Measurements from ENCODE around the gene FYN. TPM values are rescaled to one million over a fixed set of nuclear protein-coding genes. Genes with fewer than 3 reads are reported as not detected.

Gene FYN
- total RNA-seq, 2 donors from 2014 or later, result 55.5 to 72.5 TPM

DNA sequence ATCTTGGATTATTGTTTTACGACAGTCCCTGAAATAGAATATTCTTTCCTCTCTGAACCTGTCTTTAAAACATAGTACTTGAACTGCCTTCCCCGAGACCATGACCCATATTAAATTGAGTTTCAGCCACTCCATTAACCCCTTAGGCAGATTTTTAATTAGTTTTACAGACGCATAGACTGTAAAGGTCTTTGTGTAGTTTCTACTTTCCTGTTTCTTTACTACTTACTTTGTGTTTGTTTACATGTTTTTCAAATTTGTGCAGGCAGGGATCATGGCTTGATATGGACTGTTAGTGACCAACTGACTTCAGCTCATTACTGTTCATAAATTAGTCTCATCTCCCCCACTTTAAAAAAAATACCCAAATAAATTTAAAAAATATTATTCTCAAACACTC lies 53.8 kb downstream of the FYN start:
- H3K4me3 ChIP-seq, result no peak overlapping the region
- DNase-seq (ENCODE audit: low spot score) (no peak), ATAC-seq (ENCODE audit: insufficient number of reproducible peaks, low FRiP score, low read depth) (no peak)
- no peaks in the 10 kb centered on the region for H3K27me3 ChIP-seq (replicated peaks; ENCODE audit: insufficient read depth)
- no peak for TF ChIP-seq CTCF (IDR thresholded peaks at IDR 0.05)
- no peaks in the 10 kb centered on the region for H3K36me3 ChIP-seq
- peaks cover 5 to 18% of the 10 kb centered on the region in 2 donors for H3K4me1 ChIP-seq (ENCODE audit: control insufficient read depth in 1 of 2, low read depth in 2 of 2)
- H3K27ac ChIP-seq, result no peak overlapping the region
- H3K9me3 ChIP-seq, result no peaks in the 10 kb centered on the region

- ATAC-seq (ENCODE audit: insufficient number of reproducible peaks, low FRiP score, low read depth), result no peak
- no peaks in the 10 kb centered on the region for H3K27me3 ChIP-seq (replicated peaks; ENCODE audit: insufficient read depth)
- H3K4me1 ChIP-seq (ENCODE audit: control insufficient read depth in 1 of 2, low read depth in 2 of 2), result peaks cover 4 to 10% of the 10 kb centered on the region in 2 donors
- TF ChIP-seq CTCF (IDR thresholded peaks at IDR 0.05), result no peak
- no peaks in the 10 kb centered on the region for H3K36me3 ChIP-seq
- H3K27ac ChIP-seq, result no peak overlapping the region
- DNase-seq (ENCODE audit: low spot score), result no peak
- H3K4me3 ChIP-seq, result no peak overlapping the region
- no peaks in the 10 kb centered on the region for H3K9me3 ChIP-seq
These were observed 54.6 kb downstream of the FYN start for GRCh38 chr6:111818539-111819226.

DNA sequence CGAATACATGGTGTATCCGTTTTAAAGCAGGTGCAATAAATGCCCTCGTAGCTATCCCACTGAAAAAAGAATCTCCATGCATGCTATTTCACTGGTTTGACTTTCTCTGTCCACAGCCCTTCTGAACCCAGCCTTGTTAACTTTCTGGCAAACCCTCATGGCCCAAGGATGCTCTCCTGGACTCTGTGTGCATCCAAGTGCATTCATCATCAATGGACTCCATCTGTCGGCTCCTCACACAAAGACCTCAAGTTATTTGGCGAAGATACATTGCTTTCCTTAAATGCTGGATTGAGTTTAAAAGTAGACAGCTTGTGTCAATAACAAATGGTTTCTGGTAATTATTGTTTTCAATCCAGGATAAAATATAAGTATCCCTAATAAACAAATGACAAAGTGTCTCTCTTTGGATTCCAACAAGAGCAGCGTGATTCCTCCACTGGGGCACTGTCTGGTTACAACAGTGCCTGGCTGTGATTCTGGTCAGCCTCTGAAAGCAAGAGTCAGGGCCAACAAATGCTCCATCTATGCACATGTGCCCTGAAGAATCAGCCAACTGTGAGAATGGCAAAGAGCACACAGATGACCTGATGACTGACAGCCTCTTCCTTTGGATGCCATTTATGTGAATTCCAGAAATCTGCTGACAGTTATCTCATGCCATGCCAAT lies 55.7 kb downstream of the FYN start:
- H3K36me3 ChIP-seq, result no peaks in the 10 kb centered on the region
- H3K27ac ChIP-seq, result no peak overlapping the region
- no peak overlapping the region for H3K4me3 ChIP-seq
- no peaks in the 10 kb centered on the region for H3K27me3 ChIP-seq (replicated peaks; ENCODE audit: insufficient read depth)
- ATAC-seq (ENCODE audit: insufficient number of reproducible peaks, low FRiP score, low read depth) (no peak), DNase-seq (ENCODE audit: low spot score) (no peak)
- H3K4me1 ChIP-seq (ENCODE audit: control insufficient read depth in 1 of 2, low read depth in 2 of 2), result no peaks in the 10 kb centered on the region
- H3K9me3 ChIP-seq, result no peaks in the 10 kb centered on the region
- no peak for TF ChIP-seq CTCF (IDR thresholded peaks at IDR 0.05)

DNA sequence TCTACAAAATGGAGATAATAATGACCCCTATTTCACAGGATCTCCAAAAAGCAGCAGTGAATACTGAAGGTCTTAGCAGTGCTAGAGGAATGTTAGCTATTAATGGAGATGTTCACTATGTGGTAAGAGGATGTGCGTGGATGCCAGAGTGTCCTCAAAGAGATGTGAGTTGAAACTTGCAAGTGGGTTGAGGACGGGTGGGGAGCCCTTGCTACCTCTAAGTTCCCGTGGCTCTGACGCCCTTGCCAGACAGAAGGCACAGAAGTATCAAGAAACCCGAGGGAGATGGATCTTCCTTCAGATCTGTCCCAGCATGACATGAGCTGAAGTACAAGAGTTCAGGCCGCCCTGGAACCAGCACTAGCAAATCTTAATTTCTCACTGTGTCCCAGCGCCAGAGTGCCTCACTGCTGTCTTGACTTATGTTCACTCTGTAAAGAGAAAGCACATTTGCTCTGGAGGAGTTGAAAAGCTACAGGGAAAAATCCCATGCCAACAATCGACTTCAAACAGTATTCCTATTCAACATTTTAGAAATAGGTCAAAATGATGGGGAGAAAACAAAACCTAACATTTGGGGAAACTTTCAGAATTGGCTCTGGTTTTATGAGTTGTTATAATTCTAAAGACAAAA lies 59.5 kb downstream of the FYN start:
- no peak for ATAC-seq (ENCODE audit: insufficient number of reproducible peaks, low FRiP score, low read depth)
- Histone ChIP-seq H3K4me1 (ENCODE audit: control insufficient read depth in 1 of 2, low read depth in 2 of 2) (no peaks in the 10 kb centered on the region), H3K36me3 (no peaks in the 10 kb centered on the region), H3K27me3 (replicated peaks; ENCODE audit: insufficient read depth) (no peaks in the 10 kb centered on the region), H3K9me3 (no peaks in the 10 kb centered on the region), H3K4me3 (no peak overlapping the region), H3K27ac (no peak overlapping the region)
- TF ChIP-seq CTCF (IDR thresholded peaks at IDR 0.05), result no peak
- DNase-seq (ENCODE audit: low spot score), result no peak

GRCh38 chr6:111813237-111813636 lies 60.0 kb downstream of the FYN start:
- TF ChIP-seq CTCF (IDR thresholded peaks at IDR 0.05), result no peak
- ATAC-seq (ENCODE audit: insufficient number of reproducible peaks, low FRiP score, low read depth) (no peak), DNase-seq (ENCODE audit: low spot score) (no peak)
- Histone ChIP-seq H3K36me3 (no peaks in the 10 kb centered on the region), H3K4me3 (no peak overlapping the region), H3K9me3 (no peaks in the 10 kb centered on the region), H3K27me3 (replicated peaks; ENCODE audit: insufficient read depth) (no peaks in the 10 kb centered on the region), H3K4me1 (ENCODE audit: control insufficient read depth in 1 of 2, low read depth in 2 of 2) (no peaks in the 10 kb centered on the region), H3K27ac (no peak overlapping the region)

Measured in thoracic aorta (tissue), 2 donors.